ENCODE results near the gene ISYNA1.
A peak's percentile ranks its signal among the peaks of the same experiment; 100 is the strongest.

Gene ISYNA1

GRCh38 chr19:18450931-18451836 is 13.3 kb upstream of the ISYNA1 start:
- H3K4me3 ChIP-seq (ENCODE audit: control insufficient read depth, low read depth, low read length) = no peak overlapping the region
- no peak for DNase-seq (ENCODE audit: low read depth)
- TF ChIP-seq CTCF (IDR thresholded peaks at IDR 0.05; ENCODE audit: control insufficient read depth, insufficient read depth, low read depth, low read length, missing control alignments) = peak; percentile 97

- H3K4me3 ChIP-seq (ENCODE audit: control insufficient read depth, low read depth, low read length) = no peak overlapping the region
- TF ChIP-seq CTCF (IDR thresholded peaks at IDR 0.05; ENCODE audit: control insufficient read depth, insufficient read depth, low read depth, low read length, missing control alignments) = no peak
These were observed 12.3 kb upstream of the ISYNA1 start for GRCh38 chr19:18450021-18450930.

GRCh38 chr19:18449552-18449951 is 11.6 kb upstream of the ISYNA1 start:
- no peak for DNase-seq (ENCODE audit: low read depth)
- no peak for TF ChIP-seq CTCF (IDR thresholded peaks at IDR 0.05; ENCODE audit: control insufficient read depth, insufficient read depth, low read depth, low read length, missing control alignments)

More at GRCh38 chr19:18450021-18450930, 12.3 kb upstream of the ISYNA1 start:
- DNase-seq (ENCODE audit: low read depth) = no peak

GRCh38 chr19:18446811-18447359 is 9.0 kb upstream of the ISYNA1 start:
- H3K4me3 ChIP-seq (ENCODE audit: control insufficient read depth, low read depth, low read length) = no peak overlapping the region
- no peak for DNase-seq (ENCODE audit: low read depth)
- no peak for TF ChIP-seq CTCF (IDR thresholded peaks at IDR 0.05; ENCODE audit: control insufficient read depth, insufficient read depth, low read depth, low read length, missing control alignments)

More at GRCh38 chr19:18449552-18449951, 11.6 kb upstream of the ISYNA1 start:
- no peak overlapping the region for H3K4me3 ChIP-seq (ENCODE audit: control insufficient read depth, low read depth, low read length)

- no peak for DNase-seq (ENCODE audit: low read depth)
- no peak for TF ChIP-seq CTCF (IDR thresholded peaks at IDR 0.05; ENCODE audit: control insufficient read depth, insufficient read depth, low read depth, low read length, missing control alignments)
These were observed 8.3 kb upstream of the ISYNA1 start for GRCh38 chr19:18446145-18446810.

More at GRCh38 chr19:18446145-18446810, 8.3 kb upstream of the ISYNA1 start:
- no peak overlapping the region for H3K4me3 ChIP-seq (ENCODE audit: control insufficient read depth, low read depth, low read length)
